HL-60/S4 treated with phorbol 12-myristate 13-acetate at 8.2 ng/mL for 4 days and 3 days (cell line): ENCODE measurements around the gene RFT1.

Experiments
- in situ Hi-C: fragments of 300-500 bp; cut with MboI; formaldehyde crosslinking; loops from 2 replicates; pipeline ENCODE4 v1.15.0; 2022; ENCODE audit warnings: low sequenced_read_pairs

RFT1 gene

GRCh38 chr3:53129344-53129743, 891 bp downstream of the RFT1 start:
- in situ Hi-C loops, result no loop called here

GRCh38 chr3:53126601-53127000, 3.6 kb downstream of the RFT1 start:
- in situ Hi-C loops, result no loop called here

GRCh38 chr3:53123953-53124352, 6.3 kb downstream of the RFT1 start:
- in situ Hi-C loops, result loop anchor here (25.0 kb wide), 1 partner anchor 588 kb away; no protein-coding TSS in a partner anchor

GRCh38 chr3:53123510-53123909, 6.7 kb downstream of the RFT1 start:
- in situ Hi-C loops, result loop anchor here (25.0 kb wide), 1 partner anchor 589 kb away; no protein-coding TSS in a partner anchor

GRCh38 chr3:53122933-53123305, 7.3 kb downstream of the RFT1 start:
- in situ Hi-C loops, result loop anchor here (25.0 kb wide), 1 partner anchor 589 kb away; no protein-coding TSS in a partner anchor

GRCh38 chr3:53122255-53122932, 7.8 kb downstream of the RFT1 start:
- in situ Hi-C loops, result loop anchor here (25.0 kb wide), 1 partner anchor 590 kb away; no protein-coding TSS in a partner anchor

- in situ Hi-C loops, result loop anchor here (25.0 kb wide), 1 partner anchor 592 kb away; no protein-coding TSS in a partner anchor
Observed at GRCh38 chr3:53120336-53120735, 9.9 kb downstream of the RFT1 start.

GRCh38 chr3:53116956-53117355, 13.3 kb downstream of the RFT1 start:
- in situ Hi-C loops, result loop anchor here (25.0 kb wide), 1 partner anchor 595 kb away; no protein-coding TSS in a partner anchor

GRCh38 chr3:53114412-53115074, 15.7 kb downstream of the RFT1 start:
- in situ Hi-C loops, result loop anchor here (25.0 kb wide), 1 partner anchor 598 kb away; no protein-coding TSS in a partner anchor

- in situ Hi-C loops, result loop anchor here (25.0 kb wide), 1 partner anchor 598 kb away; no protein-coding TSS in a partner anchor
Observed at GRCh38 chr3:53114011-53114400, 16.2 kb downstream of the RFT1 start.

- in situ Hi-C loops, result loop anchor here (25.0 kb wide), 1 partner anchor 599 kb away; no protein-coding TSS in a partner anchor
Observed at GRCh38 chr3:53113293-53114010, 16.8 kb downstream of the RFT1 start.

GRCh38 chr3:53111822-53112221, 18.4 kb downstream of the RFT1 start:
- in situ Hi-C loops, result loop anchor here (25.0 kb wide), 1 partner anchor 600 kb away; no protein-coding TSS in a partner anchor

GRCh38 chr3:53109891-53110771, 20.1 kb downstream of the RFT1 start:
- in situ Hi-C loops, result loop anchor here (25.0 kb wide), 1 partner anchor 602 kb away; no protein-coding TSS in a partner anchor

GRCh38 chr3:53109190-53109589, 21.0 kb downstream of the RFT1 start:
- in situ Hi-C loops, result loop anchor here (25.0 kb wide), 1 partner anchor 603 kb away; no protein-coding TSS in a partner anchor

GRCh38 chr3:53104762-53105161, 25.5 kb downstream of the RFT1 start:
- in situ Hi-C loops, result loop anchor here (25.0 kb wide), 1 partner anchor 608 kb away; no protein-coding TSS in a partner anchor

GRCh38 chr3:53103397-53104296, 26.6 kb downstream of the RFT1 start:
- in situ Hi-C loops, result loop anchor here (25.0 kb wide), 1 partner anchor 609 kb away; no protein-coding TSS in a partner anchor

GRCh38 chr3:53102601-53103147, 27.6 kb downstream of the RFT1 start:
- in situ Hi-C loops, result loop anchor here (25.0 kb wide), 1 partner anchor 610 kb away; no protein-coding TSS in a partner anchor

GRCh38 chr3:53101956-53102355, 28.3 kb downstream of the RFT1 start:
- in situ Hi-C loops, result loop anchor here (25.0 kb wide), 1 partner anchor 610 kb away; no protein-coding TSS in a partner anchor
